Hepatic stellate cell (primary cell): Measurements from ENCODE around the gene ZNF750.

ENCODE experiments used
- DNase-seq: peaks from one replicate; pipeline ENCODE4 v3.0.0; 2011; ENCODE audit warnings: low spot score

ZNF750 gene

GRCh38 chr17:82839617-82840292, at the start of gene ZNF750:
ZNF750 (minus strand) TSS chr17:82840022; CDS start chr17:82832454, 7,568 bp downstream.
- no peak for DNase-seq

DNA sequence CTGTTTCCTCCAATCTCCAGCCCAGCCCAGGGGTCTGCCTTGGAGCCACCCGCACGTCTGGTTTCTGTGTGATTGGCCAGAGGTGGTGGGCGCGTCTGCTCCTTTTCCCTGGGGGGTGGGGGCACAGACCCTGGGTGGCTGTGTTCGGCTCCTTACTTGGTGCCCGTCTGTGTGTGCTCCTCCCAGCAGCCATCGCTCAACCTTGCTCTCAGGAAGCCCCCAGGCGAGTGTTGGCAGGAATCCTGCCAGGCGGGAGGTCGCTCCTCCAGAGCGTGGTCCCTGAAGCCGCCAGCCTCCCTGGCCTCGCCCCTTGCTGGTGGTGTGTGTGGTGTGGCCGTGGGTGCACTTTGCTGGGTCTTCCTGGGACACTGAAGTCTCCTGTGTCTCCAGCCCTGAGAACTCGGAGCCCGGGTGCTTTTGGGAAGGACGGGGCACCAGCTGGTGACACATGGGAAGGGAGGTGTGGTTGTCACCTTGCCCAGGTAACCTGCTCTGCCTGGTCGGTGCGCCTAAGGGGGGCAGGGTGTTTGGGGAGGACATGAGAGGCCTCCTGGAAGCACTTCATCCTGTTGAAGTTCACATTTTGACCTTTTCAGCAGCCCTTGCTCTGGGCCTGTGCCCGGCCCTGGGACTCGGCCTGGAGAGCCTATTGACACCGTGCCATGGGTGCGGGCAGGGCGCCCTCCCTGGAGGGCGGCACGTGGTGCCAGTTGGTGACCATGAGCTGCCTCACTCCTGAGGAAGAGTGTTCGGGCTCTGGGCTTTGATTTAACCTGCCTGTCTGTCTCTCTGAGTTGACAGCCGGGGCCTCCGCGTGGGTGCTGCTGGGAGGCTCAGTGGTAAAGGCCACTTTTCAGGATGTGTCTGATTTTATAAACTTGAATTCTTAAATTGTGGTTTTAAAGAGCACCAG, 49.0 kb upstream of the ZNF750 start:
- no peak for DNase-seq

GRCh38 chr17:82887255-82888164, 47.7 kb upstream of the ZNF750 start:
- DNase-seq: no peak

GRCh38 chr17:82884970-82885353, 45.1 kb upstream of the ZNF750 start:
- no peak for DNase-seq

GRCh38 chr17:82884341-82884969, 44.6 kb upstream of the ZNF750 start:
- no peak for DNase-seq

DNA sequence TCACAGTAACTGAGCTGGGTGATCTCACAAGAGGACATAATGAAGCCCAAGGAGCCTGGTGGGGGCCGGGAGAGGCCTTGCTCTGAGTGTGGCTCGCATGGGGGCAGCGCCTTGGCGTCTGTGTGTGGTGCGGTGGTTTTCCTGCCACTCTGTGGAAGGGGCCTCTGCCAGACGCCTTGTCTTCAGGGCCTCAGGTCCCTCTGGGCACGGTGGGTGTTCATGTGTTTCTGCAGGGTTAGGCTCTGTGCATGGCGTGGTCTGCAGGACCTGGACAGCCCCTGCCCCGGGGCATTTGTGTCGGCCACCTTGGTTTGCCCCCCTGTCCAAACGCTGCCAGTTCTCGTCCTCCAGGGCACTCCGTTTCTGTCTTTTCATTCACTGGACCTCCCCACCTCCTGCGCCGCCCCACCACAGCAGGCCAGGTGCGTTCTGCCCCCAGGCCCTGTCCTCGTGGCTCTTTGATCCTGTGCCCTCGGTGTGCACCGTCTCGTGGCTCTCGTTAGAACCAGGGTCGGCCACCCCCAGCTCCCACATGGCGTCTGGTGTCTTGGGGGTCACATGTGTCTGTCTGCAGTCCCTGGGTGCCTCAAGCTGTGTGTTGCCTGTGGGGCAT, 43.7 kb upstream of the ZNF750 start:
- DNase-seq: no peak

DNA sequence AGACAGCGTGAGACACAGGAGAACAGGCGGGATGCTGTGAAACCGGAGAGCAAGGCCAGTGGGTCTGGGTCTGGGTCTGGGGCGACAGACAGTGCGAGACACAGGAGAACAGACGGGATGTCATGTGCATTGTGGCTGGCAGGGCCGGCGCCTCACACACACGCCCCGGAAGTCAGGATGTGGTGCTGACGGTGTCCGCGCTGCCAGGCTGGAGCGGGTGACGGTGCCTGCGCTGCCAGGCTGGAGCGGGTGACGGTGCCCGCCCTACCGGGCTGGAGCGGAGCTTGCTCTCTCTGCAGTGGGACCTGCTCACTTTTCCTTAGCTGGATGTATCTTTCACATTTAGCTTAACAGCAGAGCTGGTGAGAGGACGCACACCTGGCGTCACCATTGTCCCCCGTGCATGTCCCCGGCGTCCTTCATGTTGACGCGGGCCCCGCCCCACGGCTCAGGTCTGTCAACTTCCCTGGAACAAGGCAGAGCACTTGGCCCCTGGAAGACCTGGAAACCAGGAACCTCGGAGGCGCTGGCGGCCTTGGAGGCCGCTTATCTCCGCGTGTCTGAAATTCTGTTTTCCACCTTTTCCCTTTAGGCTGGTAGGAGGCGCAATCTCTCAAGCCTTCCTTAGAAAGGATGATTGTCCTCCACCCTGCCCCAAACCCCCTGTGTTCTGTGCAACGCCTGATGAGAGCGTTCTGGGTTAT, 43.0 kb upstream of the ZNF750 start:
- no peak for DNase-seq

DNA sequence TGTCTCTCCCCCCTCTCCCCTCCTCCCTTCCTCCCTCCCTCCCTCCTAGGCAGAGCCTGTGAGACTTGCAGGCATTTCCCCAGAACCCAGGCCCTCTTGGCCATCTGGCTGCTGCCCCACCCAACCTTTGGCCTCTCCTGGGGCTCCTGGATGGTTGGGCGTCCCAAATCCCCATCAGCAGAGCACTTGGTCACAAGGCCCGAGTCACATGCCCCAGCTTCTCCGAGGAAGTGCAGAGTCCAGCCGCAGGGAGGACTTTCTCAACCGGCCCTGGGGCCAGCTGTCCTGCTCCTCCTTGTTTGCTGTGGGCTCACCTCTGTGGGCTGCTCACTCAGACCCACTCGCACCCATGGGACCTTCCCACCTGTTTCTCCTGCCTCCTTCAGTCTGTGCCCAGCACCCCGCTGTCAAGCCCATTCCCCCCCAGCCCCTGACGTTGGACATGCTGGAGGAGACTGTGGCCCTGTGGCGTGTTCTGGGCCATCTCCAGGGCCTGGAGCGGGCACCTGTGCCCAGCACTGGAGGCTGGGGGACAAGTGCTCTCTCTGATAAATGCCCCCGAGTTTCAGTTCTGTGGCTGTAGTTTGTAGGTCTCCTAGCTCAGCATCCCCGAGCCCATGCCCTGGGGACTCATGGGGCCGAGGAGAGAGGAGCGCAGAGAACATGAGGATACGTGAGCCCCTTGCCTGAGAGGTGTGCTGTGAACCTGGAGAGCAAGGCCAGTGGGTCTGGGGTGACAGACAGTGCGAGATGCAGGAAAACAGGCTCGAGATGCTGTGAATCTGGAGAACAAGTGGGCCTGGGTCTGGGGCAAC, 42.3 kb upstream of the ZNF750 start:
- DNase-seq: no peak

- DNase-seq: no peak
Measured at GRCh38 chr17:82881324-82881823, 41.6 kb upstream of the ZNF750 start.

DNA sequence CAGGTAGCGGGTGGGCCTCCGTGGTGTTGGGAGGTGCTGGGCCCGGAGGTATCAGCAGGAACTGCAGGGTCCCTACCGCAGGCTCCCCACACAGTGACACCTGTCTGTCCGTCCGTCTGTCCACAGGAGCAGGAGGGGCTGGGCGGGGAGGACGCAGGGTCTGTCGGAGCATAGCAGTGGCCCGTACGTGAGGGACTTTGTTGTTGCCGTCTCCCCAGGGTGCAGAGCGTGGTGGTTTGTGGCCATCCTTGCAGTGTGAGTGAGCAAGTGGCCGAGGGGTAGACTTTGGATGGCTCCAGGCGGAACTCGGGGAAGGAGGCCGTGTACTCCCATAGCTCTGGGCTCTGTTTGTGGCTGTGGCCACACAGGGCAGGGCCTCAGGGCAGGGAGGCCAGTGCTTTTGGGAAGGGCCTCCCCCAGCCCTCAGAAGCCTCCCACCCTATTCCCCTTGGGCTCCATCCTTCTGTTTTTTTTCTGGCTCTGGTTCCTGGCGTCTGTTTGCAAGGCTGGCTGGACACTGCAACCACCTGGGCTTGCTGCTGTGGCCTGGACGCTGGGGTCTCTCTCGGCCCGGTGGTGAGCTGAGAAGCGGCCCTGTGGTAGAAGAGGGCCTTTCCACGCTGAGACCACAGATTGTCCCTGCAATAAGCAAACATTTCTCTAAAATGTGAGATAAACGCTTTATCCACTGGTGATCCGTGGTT, 41.0 kb upstream of the ZNF750 start:
- no peak for DNase-seq

GRCh38 chr17:82879241-82879640, 39.4 kb upstream of the ZNF750 start:
- DNase-seq: no peak

- no peak for DNase-seq
Measured at GRCh38 chr17:82878527-82878926, 38.7 kb upstream of the ZNF750 start.

- peak; percentile 92 for DNase-seq
Measured at GRCh38 chr17:82876602-82877379, 37.0 kb upstream of the ZNF750 start.

GRCh38 chr17:82876149-82876548, 36.3 kb upstream of the ZNF750 start:
- DNase-seq: no peak

DNA sequence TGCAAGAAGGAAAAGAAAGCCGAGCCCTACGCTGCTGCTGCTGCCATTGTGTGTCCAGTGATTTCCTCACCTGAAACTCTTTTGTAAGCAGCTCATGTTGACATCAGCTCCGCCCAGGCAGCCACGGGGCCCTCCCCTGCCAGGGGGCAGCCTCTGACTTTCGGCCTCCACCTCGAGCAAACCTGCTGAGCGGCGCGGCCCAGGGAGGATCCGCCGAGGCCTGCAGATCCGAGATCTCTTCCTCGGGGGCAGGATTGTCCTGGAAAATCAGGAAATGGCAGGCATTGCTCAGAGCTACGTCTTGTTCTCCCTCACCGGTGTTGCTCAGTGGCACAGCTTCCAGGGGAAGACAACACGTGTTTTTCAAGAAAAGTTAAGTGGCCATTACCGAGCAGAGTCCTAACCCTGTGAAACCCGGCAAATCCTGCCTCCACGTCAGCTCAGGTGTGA, 35.6 kb upstream of the ZNF750 start:
- DNase-seq: no peak

DNA sequence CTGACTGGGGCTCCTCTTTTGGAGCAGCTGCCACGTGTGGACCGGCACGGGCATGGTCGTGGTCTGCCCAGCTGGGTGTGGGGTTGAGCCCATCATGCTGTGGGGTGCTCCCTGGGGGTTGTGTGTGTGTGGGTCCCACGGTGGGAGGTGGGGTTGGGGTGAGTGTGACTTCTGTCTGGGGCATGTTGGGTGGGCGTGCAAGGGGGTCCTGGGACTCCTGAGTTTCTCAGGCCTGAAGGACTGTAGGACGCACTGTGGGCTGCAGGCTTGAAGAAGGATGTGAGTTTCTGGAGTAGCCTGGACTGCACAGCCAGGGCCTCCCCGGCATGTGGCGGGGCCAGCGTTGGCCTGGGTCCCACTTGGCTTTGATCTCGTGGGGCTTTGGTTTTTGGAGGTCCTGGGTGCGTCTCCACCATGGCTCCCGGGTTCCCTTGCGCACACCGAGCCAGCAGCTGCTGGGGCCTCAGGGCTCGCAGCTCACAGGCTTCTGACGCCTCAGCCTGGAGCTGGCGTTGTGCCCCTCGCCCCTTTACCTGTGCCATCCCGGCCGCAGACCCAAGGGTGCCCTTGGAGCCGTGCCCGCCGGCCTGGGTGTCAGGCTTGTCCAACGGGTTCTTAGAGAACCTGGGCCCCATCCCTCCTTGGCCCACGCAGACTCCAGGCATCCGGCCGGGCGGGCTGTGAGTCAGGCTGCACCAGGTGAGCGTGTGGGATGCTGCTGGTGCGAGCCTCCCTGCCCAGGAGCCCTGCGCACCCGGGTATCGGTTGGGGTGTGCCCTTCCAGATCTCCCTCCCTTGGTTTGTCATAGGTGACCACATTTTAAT, 34.4 kb upstream of the ZNF750 start:
- DNase-seq: no peak

DNA sequence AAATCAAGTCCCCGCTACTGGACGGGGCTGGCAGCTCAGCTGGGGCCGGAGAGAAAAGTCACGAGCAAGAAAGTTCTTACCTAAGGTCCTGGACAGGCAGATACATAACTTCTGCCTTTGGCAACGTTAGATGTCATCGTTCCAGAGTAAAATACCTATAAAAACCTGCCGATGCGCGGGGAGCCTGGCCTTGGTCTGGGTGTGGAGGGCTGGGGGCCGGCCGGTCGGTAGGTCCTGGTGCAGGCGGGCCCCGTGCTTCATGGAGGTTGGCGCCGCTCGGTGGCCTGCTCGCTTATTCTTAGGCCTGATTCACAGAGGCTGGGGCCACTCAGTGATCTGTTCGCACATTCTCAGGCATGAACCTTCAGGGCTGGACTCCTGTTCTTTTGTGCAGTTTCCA, 33.7 kb upstream of the ZNF750 start:
- DNase-seq: no peak
